ENCODE data around the gene WAPL.

GRCh38 chr10:86415116-86415515 lies 106.5 kb downstream of the WAPL start:
- no peak for TF ChIP-seq CTCF (conservative IDR thresholded peaks at IDR 0.05 in 1 of 2, IDR thresholded peaks at IDR 0.05 in 1 of 2; ENCODE audit: extremely low read depth in 1 of 2, insufficient read depth in 1 of 2, low read depth in 1 of 2, low read length in 2 of 2)
- no peak for TF ChIP-seq EZH2 (IDR thresholded peaks at IDR 0.05; ENCODE audit: borderline replicate concordance, low read length)

Data from mammary epithelial cell (primary cell).